ENCODE measurements around the gene MRPS2.

The MRPS2 gene

DNA sequence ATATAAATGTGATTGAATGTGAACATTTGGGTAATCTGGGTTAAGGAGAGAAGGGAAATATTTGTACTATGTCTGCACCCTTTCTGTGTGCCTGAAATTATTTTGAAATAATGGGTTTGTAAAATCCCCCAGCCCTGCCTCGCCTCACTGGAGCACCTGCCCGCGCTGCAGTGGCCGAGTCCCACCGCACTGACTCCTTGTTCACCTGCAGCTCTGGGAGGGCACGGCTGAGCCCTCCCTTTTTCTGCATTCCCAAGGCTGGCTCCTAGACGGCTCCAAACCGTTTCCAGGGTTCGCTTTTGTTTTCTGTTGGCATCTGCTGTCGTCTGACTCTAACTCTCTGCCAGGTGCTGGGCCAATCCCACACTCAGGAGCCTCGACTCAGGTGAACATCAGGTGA is 38.5 kb upstream of the MRPS2 start:
- no peak for DNase-seq (ENCODE audit: extremely low read depth, insufficient read length)
- no peaks in the 10 kb centered on the region for H3K36me3 ChIP-seq (ENCODE audit: control insufficient read depth, insufficient read depth, low read length)
- H3K4me3 ChIP-seq (replicated peaks; ENCODE audit: low read depth, low read length), result no peak overlapping the region
- peaks cover 1% of the 10 kb centered on the region; the same call in 1 of the 2 replicates for H3K27me3 ChIP-seq (replicated peaks; ENCODE audit: control insufficient read depth, insufficient read depth, low read length)
- TF ChIP-seq, protein P1, sequence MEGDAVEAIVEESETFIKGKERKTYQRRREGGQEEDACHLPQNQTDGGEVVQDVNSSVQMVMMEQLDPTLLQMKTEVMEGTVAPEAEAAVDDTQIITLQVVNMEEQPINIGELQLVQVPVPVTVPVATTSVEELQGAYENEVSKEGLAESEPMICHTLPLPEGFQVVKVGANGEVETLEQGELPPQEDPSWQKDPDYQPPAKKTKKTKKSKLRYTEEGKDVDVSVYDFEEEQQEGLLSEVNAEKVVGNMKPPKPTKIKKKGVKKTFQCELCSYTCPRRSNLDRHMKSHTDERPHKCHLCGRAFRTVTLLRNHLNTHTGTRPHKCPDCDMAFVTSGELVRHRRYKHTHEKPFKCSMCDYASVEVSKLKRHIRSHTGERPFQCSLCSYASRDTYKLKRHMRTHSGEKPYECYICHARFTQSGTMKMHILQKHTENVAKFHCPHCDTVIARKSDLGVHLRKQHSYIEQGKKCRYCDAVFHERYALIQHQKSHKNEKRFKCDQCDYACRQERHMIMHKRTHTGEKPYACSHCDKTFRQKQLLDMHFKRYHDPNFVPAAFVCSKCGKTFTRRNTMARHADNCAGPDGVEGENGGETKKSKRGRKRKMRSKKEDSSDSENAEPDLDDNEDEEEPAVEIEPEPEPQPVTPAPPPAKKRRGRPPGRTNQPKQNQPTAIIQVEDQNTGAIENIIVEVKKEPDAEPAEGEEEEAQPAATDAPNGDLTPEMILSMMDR (IDR thresholded peaks at IDR 0.05; ENCODE audit: insufficient read depth, low read length, poor library complexity, severe bottlenecking), result no peak

DNA sequence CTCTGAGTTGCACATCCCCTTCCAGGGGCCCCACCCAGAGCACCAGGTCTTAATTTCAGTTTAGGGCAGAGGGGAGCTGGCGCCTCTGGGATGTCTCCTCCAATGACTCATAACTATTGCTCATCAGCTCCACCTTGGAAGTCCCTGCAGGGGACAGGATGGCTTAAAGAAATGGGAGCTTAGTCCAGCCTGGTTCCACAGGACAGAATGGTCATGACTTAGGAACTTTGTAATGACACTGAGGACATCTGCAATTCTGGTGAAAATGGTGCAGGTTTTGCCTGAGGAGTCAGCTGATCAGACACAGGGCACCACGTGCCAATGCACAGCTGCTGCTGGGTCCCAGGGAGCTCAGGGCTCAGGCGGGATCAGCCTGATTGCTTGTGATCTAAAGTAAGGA is 37.3 kb upstream of the MRPS2 start:
- TF ChIP-seq, protein P1 (IDR thresholded peaks at IDR 0.05; ENCODE audit: insufficient read depth, low read length, poor library complexity, severe bottlenecking), result no peak
- H3K4me3 ChIP-seq (replicated peaks; ENCODE audit: low read depth, low read length), result no peak overlapping the region
- H3K27me3 ChIP-seq (replicated peaks; ENCODE audit: control insufficient read depth, insufficient read depth, low read length), result peaks cover 1% of the 10 kb centered on the region; the same call in 1 of the 2 replicates
- DNase-seq (ENCODE audit: extremely low read depth, insufficient read length), result no peak
- H3K36me3 ChIP-seq (ENCODE audit: control insufficient read depth, insufficient read depth, low read length), result no peaks in the 10 kb centered on the region

- TF ChIP-seq, protein P1 (IDR thresholded peaks at IDR 0.05; ENCODE audit: insufficient read depth, low read length, poor library complexity, severe bottlenecking), result no peak
- DNase-seq (ENCODE audit: extremely low read depth, insufficient read length), result no peak
- H3K27me3 ChIP-seq (replicated peaks; ENCODE audit: control insufficient read depth, insufficient read depth, low read length), result peaks cover 1% of the 10 kb centered on the region; the same call in 1 of the 2 replicates
- H3K4me3 ChIP-seq (replicated peaks; ENCODE audit: low read depth, low read length), result no peak overlapping the region
- H3K36me3 ChIP-seq (ENCODE audit: control insufficient read depth, insufficient read depth, low read length), result no peaks in the 10 kb centered on the region
Observed at GRCh38 chr9:135464181-135464580, 36.3 kb upstream of the MRPS2 start.

- TF ChIP-seq, protein P1 (IDR thresholded peaks at IDR 0.05; ENCODE audit: insufficient read depth, low read length, poor library complexity, severe bottlenecking), result no peak
- no peaks in the 10 kb centered on the region; the same call in 1 of the 2 replicates for H3K27me3 ChIP-seq (replicated peaks; ENCODE audit: control insufficient read depth, insufficient read depth, low read length)
- no peak overlapping the region for H3K4me3 ChIP-seq (replicated peaks; ENCODE audit: low read depth, low read length)
- DNase-seq (ENCODE audit: extremely low read depth, insufficient read length), result no peak
- no peaks in the 10 kb centered on the region for H3K36me3 ChIP-seq (ENCODE audit: control insufficient read depth, insufficient read depth, low read length)
Observed at GRCh38 chr9:135468854-135469521, 31.5 kb upstream of the MRPS2 start.

GRCh38 chr9:135471791-135472640 is 28.5 kb upstream of the MRPS2 start:
- H3K36me3 ChIP-seq (ENCODE audit: control insufficient read depth, insufficient read depth, low read length), result no peaks in the 10 kb centered on the region
- H3K4me3 ChIP-seq (replicated peaks; ENCODE audit: low read depth, low read length), result no peak overlapping the region
- no peak for DNase-seq (ENCODE audit: extremely low read depth, insufficient read length)
- no peaks in the 10 kb centered on the region; the same call in 1 of the 2 replicates for H3K27me3 ChIP-seq (replicated peaks; ENCODE audit: control insufficient read depth, insufficient read depth, low read length)
- TF ChIP-seq, protein P1 (IDR thresholded peaks at IDR 0.05; ENCODE audit: insufficient read depth, low read length, poor library complexity, severe bottlenecking), result no peak
